ENCODE results near the gene MYOF.

Gene MYOF

GRCh38 chr10:93435621-93436397 is 46.3 kb downstream of the MYOF start:
- Histone ChIP-seq H3K36me3 (ENCODE audit: control insufficient read depth in 1 of 2, insufficient read depth in 2 of 2, low read depth in 1 of 2, low read length in 2 of 2) (peaks cover 12 to 43% of the 10 kb centered on the region in 2 experiments), H2AFZ (ENCODE audit: low read depth, low read length) (no peak overlapping the region), H3K4me3 (ENCODE audit: insufficient read depth in 1 of 2, low read depth in 1 of 2, low read length in 2 of 2) (no peak overlapping the region), H3K4me2 (ENCODE audit: low read length, poor library complexity, severe bottlenecking) (no peak overlapping the region), H3K27ac (ENCODE audit: low read length, poor library complexity, severe bottlenecking) (peak overlapping the region; percentile 100), H3K14ac (ENCODE audit: low read length in 2 of 2) (no peak overlapping the region), H2BK5ac (ENCODE audit: low read depth, low read length, poor library complexity, severe bottlenecking) (peak overlapping the region; percentile 88), H2AK5ac (ENCODE audit: low read length, severe bottlenecking) (peak overlapping the region; percentile 96), H3K4ac (ENCODE audit: low read depth in 1 of 2, low read length in 2 of 2) (peak overlapping the region; percentile 57 to 89), H4K91ac (ENCODE audit: low read length) (no peak overlapping the region), H3K9ac (ENCODE audit: low read length) (peak overlapping the region; percentile 96), H3K9me3 (ENCODE audit: control insufficient read depth, low read length) (no peaks in the 10 kb centered on the region), H3K4me1 (ENCODE audit: control insufficient read depth, insufficient read depth, low read depth, low read length) (peaks cover 22% of the 10 kb centered on the region), H3K18ac (ENCODE audit: low read depth in 1 of 2, low read length in 2 of 2) (peak overlapping the region; percentile 60 to 79), H2BK120ac (ENCODE audit: low read depth, low read length) (peak overlapping the region; percentile 57), H3K27me3 (ENCODE audit: control insufficient read depth in 1 of 2, insufficient read depth in 1 of 2, low read length in 2 of 2) (no peaks in the 10 kb centered on the region), H3K23ac (ENCODE audit: low read length in 2 of 2) (no peak overlapping the region), H2BK12ac (ENCODE audit: low read length in 2 of 2) (peak overlapping the region; percentile 46 to 81), H4K8ac (ENCODE audit: low read length) (peak overlapping the region; percentile 35), H2BK15ac (ENCODE audit: low read depth, poor library complexity, severe bottlenecking) (no peak overlapping the region), H3K79me1 (replicated peaks; ENCODE audit: low read length, poor library complexity, severe bottlenecking) (peaks cover 6% of the 10 kb centered on the region)
- whole genome bisulfite sequencing = 38% methylated on average over 3 of the region's 5 CpGs
- peak; percentile 81 for DNase-seq

GRCh38 chr10:93434991-93435491 is 47.1 kb downstream of the MYOF start:
- no peak overlapping the region for H3K18ac ChIP-seq (ENCODE audit: low read depth in 1 of 2, low read length in 2 of 2)
- H3K4me1 ChIP-seq (ENCODE audit: control insufficient read depth, insufficient read depth, low read depth, low read length) = peaks cover 22% of the 10 kb centered on the region
- DNase-seq = peak; percentile 21
- no peak overlapping the region for H3K4me2 ChIP-seq (ENCODE audit: low read length, poor library complexity, severe bottlenecking)
- WGBS = 85% methylated on average over 6 of the region's 6 CpGs
- peaks cover 6% of the 10 kb centered on the region for H3K79me1 ChIP-seq (replicated peaks; ENCODE audit: low read length, poor library complexity, severe bottlenecking)
- H2AFZ ChIP-seq (ENCODE audit: low read depth, low read length) = no peak overlapping the region
- no peak overlapping the region for H3K23ac ChIP-seq (ENCODE audit: low read length in 2 of 2)
- no peak overlapping the region for H3K14ac ChIP-seq (ENCODE audit: low read length in 2 of 2)
- H2AK5ac ChIP-seq (ENCODE audit: low read length, severe bottlenecking) = peak overlapping the region; percentile 96
- H3K27ac ChIP-seq (ENCODE audit: low read length, poor library complexity, severe bottlenecking) = peak overlapping the region; percentile 100
- H2BK15ac ChIP-seq (ENCODE audit: low read depth, poor library complexity, severe bottlenecking) = no peak overlapping the region
- H4K91ac ChIP-seq (ENCODE audit: low read length) = no peak overlapping the region
- no peak overlapping the region for H2BK5ac ChIP-seq (ENCODE audit: low read depth, low read length, poor library complexity, severe bottlenecking)
- no peak overlapping the region for H3K4me3 ChIP-seq (ENCODE audit: insufficient read depth in 1 of 2, low read depth in 1 of 2, low read length in 2 of 2)
- peaks cover 14 to 48% of the 10 kb centered on the region in 2 experiments for H3K36me3 ChIP-seq (ENCODE audit: control insufficient read depth in 1 of 2, insufficient read depth in 2 of 2, low read depth in 1 of 2, low read length in 2 of 2)
- peak overlapping the region; percentile 96 for H3K9ac ChIP-seq (ENCODE audit: low read length)
- no peaks in the 10 kb centered on the region for H3K9me3 ChIP-seq (ENCODE audit: control insufficient read depth, low read length)
- no peak overlapping the region for H2BK120ac ChIP-seq (ENCODE audit: low read depth, low read length)
- no peak overlapping the region for H3K4ac ChIP-seq (ENCODE audit: low read depth in 1 of 2, low read length in 2 of 2)
- H4K8ac ChIP-seq (ENCODE audit: low read length) = peak overlapping the region; percentile 47
- H3K27me3 ChIP-seq (ENCODE audit: control insufficient read depth in 1 of 2, insufficient read depth in 1 of 2, low read length in 2 of 2) = no peaks in the 10 kb centered on the region
- H2BK12ac ChIP-seq (ENCODE audit: low read length in 2 of 2) = peak overlapping the region; percentile 6 to 68

- no peak overlapping the region for H3K18ac ChIP-seq (ENCODE audit: low read depth in 1 of 2, low read length in 2 of 2)
- H2BK12ac ChIP-seq (ENCODE audit: low read length in 2 of 2) = no peak overlapping the region
- H3K4me1 ChIP-seq (ENCODE audit: control insufficient read depth, insufficient read depth, low read depth, low read length) = peaks cover 3% of the 10 kb centered on the region
- H3K4me2 ChIP-seq (ENCODE audit: low read length, poor library complexity, severe bottlenecking) = no peak overlapping the region
- no peak overlapping the region for H3K4me3 ChIP-seq (ENCODE audit: insufficient read depth in 1 of 2, low read depth in 1 of 2, low read length in 2 of 2)
- no peak overlapping the region for H2BK120ac ChIP-seq (ENCODE audit: low read depth, low read length)
- WGBS = 98% methylated on average over 4 of the region's 4 CpGs
- H4K91ac ChIP-seq (ENCODE audit: low read length) = no peak overlapping the region
- no peak overlapping the region for H2BK15ac ChIP-seq (ENCODE audit: low read depth, poor library complexity, severe bottlenecking)
- no peak overlapping the region for H3K14ac ChIP-seq (ENCODE audit: low read length in 2 of 2)
- H3K4ac ChIP-seq (ENCODE audit: low read depth in 1 of 2, low read length in 2 of 2) = no peak overlapping the region
- H3K79me1 ChIP-seq (replicated peaks; ENCODE audit: low read length, poor library complexity, severe bottlenecking) = peaks cover 9% of the 10 kb centered on the region
- H3K9me3 ChIP-seq (ENCODE audit: control insufficient read depth, low read length) = no peaks in the 10 kb centered on the region
- no peak overlapping the region for H3K27ac ChIP-seq (ENCODE audit: low read length, poor library complexity, severe bottlenecking)
- peak overlapping the region; percentile 48 for H3K9ac ChIP-seq (ENCODE audit: low read length)
- no peaks in the 10 kb centered on the region for H3K27me3 ChIP-seq (ENCODE audit: control insufficient read depth in 1 of 2, insufficient read depth in 1 of 2, low read length in 2 of 2)
- no peak overlapping the region for H2AFZ ChIP-seq (ENCODE audit: low read depth, low read length)
- no peak overlapping the region for H2BK5ac ChIP-seq (ENCODE audit: low read depth, low read length, poor library complexity, severe bottlenecking)
- no peak overlapping the region for H2AK5ac ChIP-seq (ENCODE audit: low read length, severe bottlenecking)
- no peak overlapping the region for H3K23ac ChIP-seq (ENCODE audit: low read length in 2 of 2)
- DNase-seq = no peak
- H3K36me3 ChIP-seq (ENCODE audit: control insufficient read depth in 1 of 2, insufficient read depth in 2 of 2, low read depth in 1 of 2, low read length in 2 of 2) = peaks cover 20 to 51% of the 10 kb centered on the region in 2 experiments
- H4K8ac ChIP-seq (ENCODE audit: low read length) = no peak overlapping the region
These were observed 50.8 kb downstream of the MYOF start for GRCh38 chr10:93431361-93431760.

- Histone ChIP-seq H3K23ac (ENCODE audit: low read length in 2 of 2) (no peak overlapping the region), H2AK5ac (ENCODE audit: low read length, severe bottlenecking) (no peak overlapping the region), H3K9ac (ENCODE audit: low read length) (no peak overlapping the region), H3K4me2 (ENCODE audit: low read length, poor library complexity, severe bottlenecking) (no peak overlapping the region), H3K4ac (ENCODE audit: low read depth in 1 of 2, low read length in 2 of 2) (no peak overlapping the region), H3K4me3 (ENCODE audit: insufficient read depth in 1 of 2, low read depth in 1 of 2, low read length in 2 of 2) (no peak overlapping the region), H4K91ac (ENCODE audit: low read length) (no peak overlapping the region), H2AFZ (ENCODE audit: low read depth, low read length) (no peak overlapping the region), H3K14ac (ENCODE audit: low read length in 2 of 2) (no peak overlapping the region), H3K27me3 (ENCODE audit: control insufficient read depth in 1 of 2, insufficient read depth in 1 of 2, low read length in 2 of 2) (no peaks in the 10 kb centered on the region), H3K27ac (ENCODE audit: low read length, poor library complexity, severe bottlenecking) (no peak overlapping the region), H4K8ac (ENCODE audit: low read length) (no peak overlapping the region), H3K4me1 (ENCODE audit: control insufficient read depth, insufficient read depth, low read depth, low read length) (peaks cover 2% of the 10 kb centered on the region), H2BK15ac (ENCODE audit: low read depth, poor library complexity, severe bottlenecking) (no peak overlapping the region), H3K36me3 (ENCODE audit: control insufficient read depth in 1 of 2, insufficient read depth in 2 of 2, low read depth in 1 of 2, low read length in 2 of 2) (peaks cover 42 to 74% of the 10 kb centered on the region in 2 experiments), H3K9me3 (ENCODE audit: control insufficient read depth, low read length) (no peaks in the 10 kb centered on the region), H2BK12ac (ENCODE audit: low read length in 2 of 2) (no peak overlapping the region), H3K79me1 (replicated peaks; ENCODE audit: low read length, poor library complexity, severe bottlenecking) (peaks cover 13% of the 10 kb centered on the region), H3K18ac (ENCODE audit: low read depth in 1 of 2, low read length in 2 of 2) (no peak overlapping the region), H2BK120ac (ENCODE audit: low read depth, low read length) (no peak overlapping the region), H2BK5ac (ENCODE audit: low read depth, low read length, poor library complexity, severe bottlenecking) (no peak overlapping the region)
- DNase-seq = no peak
- 95% methylated on average over 6 of the region's 6 CpGs for WGBS
These were observed 56.3 kb downstream of the MYOF start for GRCh38 chr10:93425861-93426260.
